HG02610 (cell line): ENCODE data around the gene DIAPH2.

Source experiments
- ATAC-seq: cut with Tn5 transposase; IDR thresholded peaks from one replicate; pipeline ENCODE4 v1.9.1; 2021; ENCODE audit warnings: mild to moderate bottlenecking, moderate library complexity; ENCODE audit not compliant: unreplicated experiment

Gene DIAPH2

GRCh38 chrX:97538745-97539144 lies 854.1 kb downstream of the DIAPH2 start:
- ATAC-seq, result no peak

- no peak for ATAC-seq
Measured at GRCh38 chrX:97539970-97540519, 855.4 kb downstream of the DIAPH2 start.

- ATAC-seq, result no peak
Measured at GRCh38 chrX:97547877-97548578, 863.4 kb downstream of the DIAPH2 start.

- ATAC-seq, result no peak
Measured at GRCh38 chrX:97551821-97552220, 867.2 kb downstream of the DIAPH2 start.

GRCh38 chrX:97553833-97554232 lies 869.2 kb downstream of the DIAPH2 start:
- no peak for ATAC-seq

- no peak for ATAC-seq
Measured at GRCh38 chrX:97556359-97556758, 871.7 kb downstream of the DIAPH2 start.

- ATAC-seq, result peak; percentile 99
Measured at GRCh38 chrX:97563531-97564133, 879.0 kb downstream of the DIAPH2 start.

GRCh38 chrX:97564496-97564895 lies 879.9 kb downstream of the DIAPH2 start:
- ATAC-seq, result no peak

GRCh38 chrX:97587171-97587570 lies 902.5 kb downstream of the DIAPH2 start:
- no peak for ATAC-seq

GRCh38 chrX:97594646-97595224 lies 910.1 kb downstream of the DIAPH2 start:
- ATAC-seq, result no peak

- ATAC-seq, result no peak
Measured at GRCh38 chrX:97597954-97598353, 913.3 kb downstream of the DIAPH2 start.

- ATAC-seq, result no peak
Measured at GRCh38 chrX:97602465-97603258, 918.0 kb downstream of the DIAPH2 start.

- ATAC-seq, result no peak
Measured at GRCh38 chrX:97605271-97605670, 920.6 kb downstream of the DIAPH2 start.

GRCh38 chrX:97609357-97609756 lies 924.7 kb downstream of the DIAPH2 start:
- no peak for ATAC-seq

- ATAC-seq, result no peak
Measured at GRCh38 chrX:97609938-97610337, 925.3 kb downstream of the DIAPH2 start.

GRCh38 chrX:97616883-97617530 lies 932.4 kb downstream of the DIAPH2 start:
- ATAC-seq, result peak; percentile 100

GRCh38 chrX:97619499-97619898 lies 934.9 kb downstream of the DIAPH2 start:
- ATAC-seq, result no peak

- no peak for ATAC-seq
Measured at GRCh38 chrX:97622111-97622510, 937.5 kb downstream of the DIAPH2 start.

GRCh38 chrX:97628326-97628725 lies 943.7 kb downstream of the DIAPH2 start:
- ATAC-seq, result no peak

- ATAC-seq, result no peak
Measured at GRCh38 chrX:97628807-97629596, 944.4 kb downstream of the DIAPH2 start.
